ENCODE measurements around the gene ADAMTS3. TPM values are rescaled to one million over a fixed set of nuclear protein-coding genes. Genes with fewer than 3 reads are reported as not detected.
A peak's percentile ranks its signal among the peaks of the same experiment; 100 is the strongest.

Gene ADAMTS3
- total and polyA plus RNA-seq, 8 donors = 3.0 to 8.9 (median 7.4) TPM

DNA sequence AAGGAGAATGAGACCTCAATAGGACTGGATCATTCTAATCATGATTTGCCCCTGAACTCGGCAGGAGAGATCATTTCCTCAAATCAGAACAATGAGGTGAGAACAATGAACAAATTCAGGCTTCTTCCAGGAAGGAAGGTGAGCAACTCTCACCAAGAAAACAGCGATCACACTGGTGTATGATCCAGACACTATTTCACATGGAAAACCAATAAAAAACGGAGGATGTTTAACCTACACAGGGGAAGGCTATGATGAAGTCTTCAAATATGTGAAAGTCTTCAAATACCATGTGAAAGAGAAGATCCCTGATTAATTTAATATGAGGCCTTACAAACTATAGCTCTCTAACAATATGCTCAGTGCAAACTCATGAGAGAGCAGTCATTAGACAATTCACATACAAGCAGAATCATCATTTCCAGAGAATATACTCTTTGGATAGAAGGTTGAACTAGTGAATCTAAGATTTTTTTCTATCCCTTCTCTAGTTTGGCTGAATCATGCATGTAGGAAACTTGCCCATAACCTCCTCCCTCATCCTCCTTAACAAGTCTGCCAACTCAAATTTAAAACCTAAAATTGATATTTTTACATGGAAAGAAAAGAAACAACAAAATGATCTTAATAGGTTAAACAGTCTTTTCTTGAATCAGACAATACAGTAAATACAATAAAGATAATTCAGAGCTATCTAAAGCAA is 122.5 kb downstream of the ADAMTS3 start:
- Histone ChIP-seq H3K4me3 (no peak overlapping the region), H3K27ac (no peak overlapping the region), H3K4me1 (no peaks in the 10 kb centered on the region), H3K9me3 (no peaks in the 10 kb centered on the region), H3K36me3 (no peaks in the 10 kb centered on the region), H3K27me3 (no peaks in the 10 kb centered on the region)
- ATAC-seq (no peak), DNase-seq (no peak)
- intact Hi-C loops (cut with DNase I) = no loop called here
- TF ChIP-seq, protein P1, sequence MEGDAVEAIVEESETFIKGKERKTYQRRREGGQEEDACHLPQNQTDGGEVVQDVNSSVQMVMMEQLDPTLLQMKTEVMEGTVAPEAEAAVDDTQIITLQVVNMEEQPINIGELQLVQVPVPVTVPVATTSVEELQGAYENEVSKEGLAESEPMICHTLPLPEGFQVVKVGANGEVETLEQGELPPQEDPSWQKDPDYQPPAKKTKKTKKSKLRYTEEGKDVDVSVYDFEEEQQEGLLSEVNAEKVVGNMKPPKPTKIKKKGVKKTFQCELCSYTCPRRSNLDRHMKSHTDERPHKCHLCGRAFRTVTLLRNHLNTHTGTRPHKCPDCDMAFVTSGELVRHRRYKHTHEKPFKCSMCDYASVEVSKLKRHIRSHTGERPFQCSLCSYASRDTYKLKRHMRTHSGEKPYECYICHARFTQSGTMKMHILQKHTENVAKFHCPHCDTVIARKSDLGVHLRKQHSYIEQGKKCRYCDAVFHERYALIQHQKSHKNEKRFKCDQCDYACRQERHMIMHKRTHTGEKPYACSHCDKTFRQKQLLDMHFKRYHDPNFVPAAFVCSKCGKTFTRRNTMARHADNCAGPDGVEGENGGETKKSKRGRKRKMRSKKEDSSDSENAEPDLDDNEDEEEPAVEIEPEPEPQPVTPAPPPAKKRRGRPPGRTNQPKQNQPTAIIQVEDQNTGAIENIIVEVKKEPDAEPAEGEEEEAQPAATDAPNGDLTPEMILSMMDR (IDR thresholded peaks at IDR 0.05) = no peak

DNA sequence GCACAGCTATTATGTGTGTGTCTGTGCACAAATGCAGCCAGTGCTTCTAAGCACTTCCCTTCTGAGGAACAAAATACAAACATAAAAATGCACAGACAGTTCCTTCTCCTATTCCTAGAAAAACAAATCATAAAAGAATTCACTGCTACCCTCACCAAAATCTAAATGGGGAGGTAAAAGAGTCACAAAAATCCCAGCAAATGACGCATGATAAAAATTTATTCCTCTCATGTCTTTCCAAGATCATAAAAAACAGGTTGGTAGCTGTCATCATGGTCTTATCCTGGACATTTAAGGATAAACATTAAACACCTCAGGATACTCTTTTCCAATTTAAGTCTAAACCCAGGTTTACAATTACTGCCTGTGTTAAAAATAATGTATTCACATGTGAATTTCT is 124.9 kb downstream of the ADAMTS3 start:
- Histone ChIP-seq H3K4me1 (no peaks in the 10 kb centered on the region), H3K27ac (no peak overlapping the region), H3K9me3 (no peaks in the 10 kb centered on the region), H3K27me3 (no peaks in the 10 kb centered on the region), H3K4me3 (no peak overlapping the region), H3K36me3 (no peaks in the 10 kb centered on the region)
- no peak for ATAC-seq
- TF ChIP-seq, protein P1 (IDR thresholded peaks at IDR 0.05) = no peak
- intact Hi-C loops (cut with DNase I) = no loop called here
- no peak for DNase-seq

DNA sequence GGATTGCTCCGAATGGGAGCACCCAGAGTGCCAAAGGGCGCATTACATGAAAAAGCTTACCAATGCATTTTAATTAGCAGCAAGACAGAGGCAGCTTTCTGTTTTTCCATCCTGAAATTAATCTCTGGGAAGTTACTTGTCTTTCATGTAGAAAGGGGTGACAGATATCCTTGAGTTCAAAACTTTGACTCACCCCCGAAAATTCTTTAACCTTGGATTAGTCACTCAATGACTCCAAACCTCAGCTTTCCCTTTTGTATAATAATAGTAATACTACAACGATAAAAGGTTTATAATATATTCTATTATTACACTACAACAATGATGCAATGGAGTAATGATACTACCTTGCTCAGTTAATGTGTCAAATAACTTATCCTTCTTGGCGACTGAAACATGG is 126.3 kb downstream of the ADAMTS3 start:
- H3K9me3 ChIP-seq = no peaks in the 10 kb centered on the region
- no peaks in the 10 kb centered on the region for H3K36me3 ChIP-seq
- ATAC-seq = no peak
- no peaks in the 10 kb centered on the region for H3K27me3 ChIP-seq
- TF ChIP-seq, protein P1 (IDR thresholded peaks at IDR 0.05) = no peak
- no peaks in the 10 kb centered on the region for H3K4me1 ChIP-seq
- H3K4me3 ChIP-seq = no peak overlapping the region
- no peak for DNase-seq
- no peak overlapping the region for H3K27ac ChIP-seq
- intact Hi-C loops (cut with DNase I) = no loop called here

DNA sequence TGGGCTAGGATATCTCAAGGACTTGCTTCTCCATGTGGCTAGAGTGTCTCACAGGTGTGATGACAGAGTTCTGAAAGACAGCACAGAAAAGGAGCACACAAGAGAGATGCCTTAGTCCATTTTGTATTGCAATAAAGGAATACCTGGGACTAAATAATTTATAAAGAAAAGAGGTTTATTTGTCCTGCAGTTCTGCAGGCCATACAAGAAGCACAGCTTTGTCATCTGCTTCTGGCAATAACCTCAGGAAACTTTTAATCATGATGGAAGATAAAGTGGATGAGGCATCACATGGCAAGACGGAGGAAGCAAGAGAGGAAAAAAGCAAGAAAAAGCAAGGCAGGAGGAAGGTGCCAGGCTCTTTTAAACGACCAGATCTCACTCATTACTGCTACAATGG is 126.9 kb downstream of the ADAMTS3 start:
- Histone ChIP-seq H3K9me3 (no peaks in the 10 kb centered on the region), H3K27me3 (no peaks in the 10 kb centered on the region), H3K27ac (no peak overlapping the region), H3K36me3 (no peaks in the 10 kb centered on the region), H3K4me3 (no peak overlapping the region), H3K4me1 (no peaks in the 10 kb centered on the region)
- intact Hi-C loops (cut with DNase I) = no loop called here
- ATAC-seq (no peak), DNase-seq (no peak)
- TF ChIP-seq, protein P1 (IDR thresholded peaks at IDR 0.05) = no peak

DNA sequence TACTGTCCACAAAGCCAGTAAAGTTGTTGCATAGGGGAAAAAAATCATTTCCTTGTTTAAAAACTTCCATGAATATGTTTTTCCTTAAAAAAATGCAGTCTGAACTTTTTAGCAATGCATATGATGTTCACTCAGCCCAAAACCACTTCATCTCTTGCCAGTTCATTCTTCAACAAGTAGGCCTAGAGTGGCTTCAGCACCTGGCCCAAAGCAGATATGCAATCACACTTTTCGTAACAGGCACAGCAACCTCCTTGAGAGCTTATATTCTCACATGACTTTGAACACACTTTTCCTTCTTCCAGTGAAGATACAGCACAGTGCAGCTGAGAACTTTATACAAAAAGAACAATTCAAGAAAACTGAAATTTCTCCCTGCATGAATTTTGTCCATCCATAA is 128.6 kb downstream of the ADAMTS3 start:
- TF ChIP-seq, protein P1 (IDR thresholded peaks at IDR 0.05) = no peak
- no peaks in the 10 kb centered on the region for H3K9me3 ChIP-seq
- H3K36me3 ChIP-seq = no peaks in the 10 kb centered on the region
- no peaks in the 10 kb centered on the region for H3K27me3 ChIP-seq
- intact Hi-C loops (cut with DNase I) = no loop called here
- no peak overlapping the region for H3K27ac ChIP-seq
- no peaks in the 10 kb centered on the region for H3K4me1 ChIP-seq
- ATAC-seq (peak; percentile 63), DNase-seq (peak in 1 of 4 donors; percentile 15)
- no peak overlapping the region for H3K4me3 ChIP-seq
